ENCODE measurements around the gene CELA3A. TPM values are rescaled to one million over a fixed set of nuclear protein-coding genes. Genes with fewer than 3 reads are reported as not detected.

The CELA3A gene
- total and polyA plus RNA-seq, 2 of the 13 experiments (the other 11 are each of a cell fraction or from before 2014, with no cell fraction given) = 0.09 TPM; not detected in 1

GRCh38 chr1:21955501-21956281 lies 45.8 kb upstream of the CELA3A start (continued):
- TF ChIP-seq AKNA (CRISPR knock-in tag; IDR thresholded peaks at IDR 0.05; ENCODE audit: borderline replicate concordance) (no peak), HNF4A (CRISPR knock-in tag; IDR thresholded peaks at IDR 0.05) (0 out of 2 replicates have a peak, but pooled peaks have one; percentile 9), ATF3 (CRISPR knock-in tag; IDR thresholded peaks at IDR 0.05) (no peak), ZNF468 (CRISPR knock-in tag; IDR thresholded peaks at IDR 0.05) (no peak), ZBTB46 (CRISPR knock-in tag; IDR thresholded peaks at IDR 0.05; ENCODE audit: borderline replicate concordance) (no peak), KLF11 (CRISPR knock-in tag; IDR thresholded peaks at IDR 0.05) (no peak), MNT (IDR thresholded peaks at IDR 0.05) (no peak), ZNF280B (CRISPR knock-in tag; IDR thresholded peaks at IDR 0.05; ENCODE audit: borderline replicate concordance) (no peak), TEAD3 (CRISPR knock-in tag; optimal IDR thresholded peaks at IDR 0.05; ENCODE audit: borderline replicate concordance) (no peak), DNMT1 (CRISPR knock-in tag; IDR thresholded peaks at IDR 0.05) (no peak), ZNF331 (CRISPR knock-in tag; IDR thresholded peaks at IDR 0.05) (peak; percentile 15; the same call in 1 of the 2 replicates), SMC3 (IDR thresholded peaks at IDR 0.05; ENCODE audit: low read length) (no peak), MXI1 (IDR thresholded peaks at IDR 0.05; ENCODE audit: borderline replicate concordance, low read depth, low read length) (no peak), ZNF34 (CRISPR knock-in tag; IDR thresholded peaks at IDR 0.05; ENCODE audit: borderline replicate concordance) (no peak), ZNF574 (CRISPR knock-in tag; IDR thresholded peaks at IDR 0.05) (0 out of 2 replicates have a peak, but pooled peaks have one; percentile 26), GATA4 (IDR thresholded peaks at IDR 0.05; ENCODE audit: borderline replicate concordance, low read depth) (no peak)
